Activated T-helper 2 cell treated with anti-CD3 and anti-CD28 coated beads, Interferon-gamma antibody, Interleukin-2, Interleukin-4, amounts not matched to agents 10 μg/mL and 5 μg/mL and 100 μg/mL, durations not matched to agents 14 hours and 24 hours and 36 hours (primary cell): Measurements from ENCODE around the gene RAB28. TPM values are rescaled to one million over a fixed set of nuclear protein-coding genes. Genes with fewer than 3 reads are reported as not detected.

Experiments used
- DNase-seq: peaks from one replicate; pipeline ENCODE4 v3.0.0; 2021; ENCODE audit warnings: low spot score
- H3K27ac Mint-ChIP-seq: one replicate; pipeline ENCODE4 v1.8.0; 2021; ENCODE audit warnings: mixed read lengths
- H3K27me3 Mint-ChIP-seq: one replicate; pipeline ENCODE4 v1.8.0; 2021; ENCODE audit warnings: low read depth, mixed read lengths
- H3K36me3 Mint-ChIP-seq: one replicate; pipeline ENCODE4 v1.8.0; 2021; ENCODE audit warnings: low read depth, mixed read lengths
- H3K4me1 Mint-ChIP-seq: one replicate; pipeline ENCODE4 v1.8.0; 2021; ENCODE audit warnings: low read depth, mixed read lengths
- H3K4me3 Mint-ChIP-seq: one replicate; pipeline ENCODE4 v1.8.0; 2021; ENCODE audit warnings: low read depth, mild to moderate bottlenecking, moderate library complexity, mixed read lengths
- H3K9me3 Mint-ChIP-seq: one replicate; pipeline ENCODE4 v1.8.0; 2021; ENCODE audit warnings: mixed read lengths
- intact Hi-C: fragments of 100-400 bp; cut with micrococcal nuclease; formaldehyde crosslinking; loops from one replicate; pipeline ENCODE4 v1.15.1; 2023
- total RNA-seq: library from RNA; stranded (reverse); gene quantifications from 2 replicates; pipeline ENCODE4 v1.2.3, GENCODE V29; 2022

The RAB28 gene
- total RNA-seq, 1 donor from 2014 or later: 17.4 TPM

GRCh38 chr4:13493793-13494192, 9.7 kb upstream of the RAB28 start:
- Mint-ChIP-seq H3K4me1 (no peaks in the 10 kb centered on the region), H3K27me3 (peaks cover 20% of the 10 kb centered on the region), H3K4me3 (no peak overlapping the region), H3K27ac (no peak overlapping the region), H3K9me3 (no peaks in the 10 kb centered on the region), H3K36me3 (no peaks in the 10 kb centered on the region)
- intact Hi-C loops: no loop called here
- DNase-seq: no peak

- peaks cover 19% of the 10 kb centered on the region for H3K27me3 Mint-ChIP-seq
- H3K4me1 Mint-ChIP-seq: no peaks in the 10 kb centered on the region
- H3K4me3 Mint-ChIP-seq: no peak overlapping the region
- intact Hi-C loops: no loop called here
- DNase-seq: no peak
- H3K9me3 Mint-ChIP-seq: no peaks in the 10 kb centered on the region
- no peaks in the 10 kb centered on the region for H3K36me3 Mint-ChIP-seq
- H3K27ac Mint-ChIP-seq: no peak overlapping the region
Measured at GRCh38 chr4:13492747-13493146, 8.6 kb upstream of the RAB28 start.

- no peaks in the 10 kb centered on the region for H3K9me3 Mint-ChIP-seq
- peak overlapping the region; percentile 77 for H3K27ac Mint-ChIP-seq
- intact Hi-C loops: loop anchor here (5.0 to 10.0 kb wide), 2 partner anchors 140 to 1518 kb away; partner anchors contain the start of genes BOD1L1 and CPEB2
Measured at GRCh38 chr4:13484749-13485221, 645 bp upstream of the RAB28 start.

GRCh38 chr4:13483768-13484121, 395 bp downstream of the RAB28 start:
- Mint-ChIP-seq H3K27me3 (peaks cover 17% of the 10 kb centered on the region), H3K27ac (peak overlapping the region; percentile 79), H3K9me3 (no peaks in the 10 kb centered on the region), H3K36me3 (peaks cover 7% of the 10 kb centered on the region), H3K4me3 (peak overlapping the region; percentile 86), H3K4me1 (peaks cover 26% of the 10 kb centered on the region)
- no peak for DNase-seq
- intact Hi-C loops: loop anchor here (5.0 to 10.0 kb wide), 2 partner anchors 141 to 1519 kb away; partner anchors contain the start of genes BOD1L1 and CPEB2

More at GRCh38 chr4:13484749-13485221, 645 bp upstream of the RAB28 start:
- peak overlapping the region; percentile 86 for H3K4me3 Mint-ChIP-seq
- peaks cover 5% of the 10 kb centered on the region for H3K36me3 Mint-ChIP-seq
- peaks cover 25% of the 10 kb centered on the region for H3K4me1 Mint-ChIP-seq
- H3K27me3 Mint-ChIP-seq: peaks cover 21% of the 10 kb centered on the region
- DNase-seq: no peak

- H3K27me3 Mint-ChIP-seq: peaks cover 13% of the 10 kb centered on the region
- intact Hi-C loops: loop anchor here (5.0 to 10.0 kb wide), 2 partner anchors 142 to 1519 kb away; partner anchors contain the start of genes BOD1L1 and CPEB2
- DNase-seq: peak; percentile 23
- H3K27ac Mint-ChIP-seq: peak overlapping the region; percentile 79
- peak overlapping the region; percentile 86 for H3K4me3 Mint-ChIP-seq
- H3K9me3 Mint-ChIP-seq: no peaks in the 10 kb centered on the region
- H3K4me1 Mint-ChIP-seq: peaks cover 28% of the 10 kb centered on the region
- H3K36me3 Mint-ChIP-seq: peaks cover 8% of the 10 kb centered on the region
Measured at GRCh38 chr4:13483136-13483767, 888 bp downstream of the RAB28 start.

- intact Hi-C loops: loop anchor here (2.0 to 10.0 kb wide), 3 partner anchors 17 to 1521 kb away; partner anchors contain the start of genes BOD1L1 and CPEB2
- peak overlapping the region; percentile 67 for H3K4me3 Mint-ChIP-seq
- peaks cover 17% of the 10 kb centered on the region for H3K36me3 Mint-ChIP-seq
- H3K9me3 Mint-ChIP-seq: no peaks in the 10 kb centered on the region
- H3K27me3 Mint-ChIP-seq: peaks cover 6% of the 10 kb centered on the region
- H3K4me1 Mint-ChIP-seq: peaks cover 33% of the 10 kb centered on the region
- no peak for DNase-seq
- no peak overlapping the region for H3K27ac Mint-ChIP-seq
Measured at GRCh38 chr4:13481569-13481968, 2.6 kb downstream of the RAB28 start.

- Mint-ChIP-seq H3K4me3 (no peak overlapping the region), H3K9me3 (no peaks in the 10 kb centered on the region), H3K27me3 (no peaks in the 10 kb centered on the region), H3K36me3 (peaks cover 17% of the 10 kb centered on the region), H3K4me1 (peaks cover 35% of the 10 kb centered on the region), H3K27ac (no peak overlapping the region)
- no peak for DNase-seq
- intact Hi-C loops: loop anchor here (5.0 kb wide), 3 partner anchors 69 to 236 kb away; no protein-coding TSS in a partner anchor
Measured at GRCh38 chr4:13478707-13479106, 5.4 kb downstream of the RAB28 start.

GRCh38 chr4:13478131-13478530, 6.0 kb downstream of the RAB28 start:
- Mint-ChIP-seq H3K27me3 (no peaks in the 10 kb centered on the region), H3K27ac (no peak overlapping the region), H3K36me3 (peaks cover 19% of the 10 kb centered on the region), H3K4me1 (peaks cover 31% of the 10 kb centered on the region), H3K4me3 (no peak overlapping the region), H3K9me3 (no peaks in the 10 kb centered on the region)
- intact Hi-C loops: loop anchor here (5.0 kb wide), 3 partner anchors 69 to 236 kb away; no protein-coding TSS in a partner anchor
- DNase-seq: no peak

- Mint-ChIP-seq H3K27me3 (no peaks in the 10 kb centered on the region), H3K27ac (peak overlapping the region; percentile 22), H3K9me3 (no peaks in the 10 kb centered on the region), H3K4me3 (peak overlapping the region; percentile 17), H3K4me1 (peaks cover 25% of the 10 kb centered on the region), H3K36me3 (peaks cover 22% of the 10 kb centered on the region)
- DNase-seq: no peak
- intact Hi-C loops: loop anchor here (2.0 to 5.0 kb wide), 4 partner anchors 24 to 235 kb away; no protein-coding TSS in a partner anchor
Measured at GRCh38 chr4:13476915-13477314, 7.2 kb downstream of the RAB28 start.

- Mint-ChIP-seq H3K27me3 (no peaks in the 10 kb centered on the region), H3K4me3 (no peak overlapping the region), H3K9me3 (no peaks in the 10 kb centered on the region), H3K36me3 (peaks cover 19% of the 10 kb centered on the region), H3K4me1 (peaks cover 17% of the 10 kb centered on the region), H3K27ac (no peak overlapping the region)
- intact Hi-C loops: loop anchor here (2.0 to 5.0 kb wide), 4 partner anchors 23 to 234 kb away; no protein-coding TSS in a partner anchor
- DNase-seq: no peak
Measured at GRCh38 chr4:13476152-13476551, 8.0 kb downstream of the RAB28 start.

- Mint-ChIP-seq H3K4me3 (no peak overlapping the region), H3K4me1 (peaks cover 7% of the 10 kb centered on the region), H3K27me3 (no peaks in the 10 kb centered on the region), H3K9me3 (no peaks in the 10 kb centered on the region), H3K36me3 (peaks cover 17% of the 10 kb centered on the region), H3K27ac (no peak overlapping the region)
- intact Hi-C loops: no loop called here
- no peak for DNase-seq
Measured at GRCh38 chr4:13471400-13471799, 12.7 kb downstream of the RAB28 start.

- Mint-ChIP-seq H3K4me1 (peaks cover 2% of the 10 kb centered on the region), H3K9me3 (peaks cover 5% of the 10 kb centered on the region), H3K4me3 (no peak overlapping the region), H3K36me3 (peaks cover 27% of the 10 kb centered on the region), H3K27ac (no peak overlapping the region), H3K27me3 (no peaks in the 10 kb centered on the region)
- intact Hi-C loops: no loop called here
- DNase-seq: no peak
Measured at GRCh38 chr4:13470379-13470778, 13.8 kb downstream of the RAB28 start.

GRCh38 chr4:13464973-13465372, 19.2 kb downstream of the RAB28 start:
- Mint-ChIP-seq H3K27ac (no peak overlapping the region), H3K27me3 (no peaks in the 10 kb centered on the region), H3K4me1 (peaks cover 13% of the 10 kb centered on the region), H3K9me3 (peaks cover 5% of the 10 kb centered on the region), H3K4me3 (no peak overlapping the region), H3K36me3 (peaks cover 36% of the 10 kb centered on the region)
- intact Hi-C loops: loop anchor here (2.0 kb wide), 1 partner anchor 16 kb away; no protein-coding TSS in a partner anchor
- no peak for DNase-seq
